Measurements from ENCODE around the gene NLRP5. TPM values are rescaled to one million over a fixed set of nuclear protein-coding genes. Genes with fewer than 3 reads are reported as not detected.
"Not testable (repeated sequence)": the region's sequence is repeated elsewhere in the genome, so short reads cannot be mapped to it uniquely, and the experiment has no call there.

Gene NLRP5
- not detected for total RNA-seq (ENCODE audit: unreplicated experiment)
- long read RNA-seq = 0 reads

GRCh38 chr19:55986487-55986886, at the start of gene NLRP5:
TSS of gene NLRP5 (plus strand) at chr19:55986775.
- Mint-ChIP-seq H3K27ac (ENCODE audit: unreplicated experiment) (no peak within 1 kb of the TSS), H3K36me3 (ENCODE audit: unreplicated experiment) (peaks cover 5% of the 10 kb centered on the region), H3K4me1 (ENCODE audit: low read depth, unreplicated experiment) (no peaks in the 10 kb centered on the region), H3K27me3 (ENCODE audit: unreplicated experiment) (no peaks in the 10 kb centered on the region), H3K9me3 (ENCODE audit: unreplicated experiment) (peaks cover 9% of the 10 kb centered on the region), H3K4me3 (ENCODE audit: unreplicated experiment) (no peak within 1 kb of the TSS)
- TF ChIP-seq, protein P1, sequence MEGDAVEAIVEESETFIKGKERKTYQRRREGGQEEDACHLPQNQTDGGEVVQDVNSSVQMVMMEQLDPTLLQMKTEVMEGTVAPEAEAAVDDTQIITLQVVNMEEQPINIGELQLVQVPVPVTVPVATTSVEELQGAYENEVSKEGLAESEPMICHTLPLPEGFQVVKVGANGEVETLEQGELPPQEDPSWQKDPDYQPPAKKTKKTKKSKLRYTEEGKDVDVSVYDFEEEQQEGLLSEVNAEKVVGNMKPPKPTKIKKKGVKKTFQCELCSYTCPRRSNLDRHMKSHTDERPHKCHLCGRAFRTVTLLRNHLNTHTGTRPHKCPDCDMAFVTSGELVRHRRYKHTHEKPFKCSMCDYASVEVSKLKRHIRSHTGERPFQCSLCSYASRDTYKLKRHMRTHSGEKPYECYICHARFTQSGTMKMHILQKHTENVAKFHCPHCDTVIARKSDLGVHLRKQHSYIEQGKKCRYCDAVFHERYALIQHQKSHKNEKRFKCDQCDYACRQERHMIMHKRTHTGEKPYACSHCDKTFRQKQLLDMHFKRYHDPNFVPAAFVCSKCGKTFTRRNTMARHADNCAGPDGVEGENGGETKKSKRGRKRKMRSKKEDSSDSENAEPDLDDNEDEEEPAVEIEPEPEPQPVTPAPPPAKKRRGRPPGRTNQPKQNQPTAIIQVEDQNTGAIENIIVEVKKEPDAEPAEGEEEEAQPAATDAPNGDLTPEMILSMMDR (IDR thresholded peaks at IDR 0.05; ENCODE audit: partially characterized antibody, unreplicated experiment) = no peak
- DNase-seq = no peak

DNA sequence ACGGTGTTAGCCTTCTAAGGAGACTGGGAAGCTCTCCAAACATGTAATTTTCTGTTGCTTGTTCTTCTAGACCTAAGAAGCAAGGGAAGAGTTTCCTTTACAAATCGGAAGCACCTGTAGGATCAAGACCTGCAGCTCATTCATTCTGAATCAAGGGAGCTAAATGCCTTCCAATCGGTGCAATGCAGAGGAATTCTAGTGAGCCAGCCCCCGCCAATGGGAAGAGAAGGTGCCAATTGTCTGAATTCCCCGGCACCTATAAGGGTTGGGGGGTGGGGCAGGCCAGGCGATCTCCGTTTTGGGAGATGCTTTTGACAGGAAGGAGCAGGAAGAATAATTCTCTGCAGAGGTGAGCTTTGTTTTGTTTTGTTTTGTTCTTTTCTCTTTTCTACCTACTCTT, 47.4 kb upstream of the NLRP5 start:
- Mint-ChIP-seq H3K9me3 (ENCODE audit: unreplicated experiment) (peaks cover 19% of the 10 kb centered on the region), H3K4me3 (ENCODE audit: unreplicated experiment) (no peak overlapping the region), H3K4me1 (ENCODE audit: low read depth, unreplicated experiment) (no peaks in the 10 kb centered on the region), H3K27me3 (ENCODE audit: unreplicated experiment) (peaks cover 7% of the 10 kb centered on the region), H3K27ac (ENCODE audit: unreplicated experiment) (no peak overlapping the region), H3K36me3 (ENCODE audit: unreplicated experiment) (peaks cover 12% of the 10 kb centered on the region)
- TF ChIP-seq, protein P1 (IDR thresholded peaks at IDR 0.05; ENCODE audit: partially characterized antibody, unreplicated experiment) = no peak
- DNase-seq = no peak

DNA sequence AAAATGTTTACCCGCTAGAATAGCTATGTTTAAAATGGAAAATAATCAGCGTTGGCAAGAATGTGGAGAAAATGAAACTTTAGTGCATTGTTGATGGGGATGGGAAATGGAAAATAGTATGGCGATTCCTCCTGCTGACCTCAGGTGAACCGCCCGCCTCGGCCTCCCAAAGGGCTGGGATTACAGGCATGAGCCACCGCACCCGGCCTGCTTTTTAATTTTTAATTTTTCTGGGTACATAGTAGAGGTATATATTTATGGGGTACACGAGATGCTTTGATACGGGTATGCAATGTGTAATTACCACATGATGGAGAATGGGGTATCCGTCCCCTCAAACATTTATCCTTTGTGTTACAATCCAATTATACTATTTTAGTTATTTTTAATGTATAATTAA, 46.3 kb upstream of the NLRP5 start:
- TF ChIP-seq, protein P1 (IDR thresholded peaks at IDR 0.05; ENCODE audit: partially characterized antibody, unreplicated experiment) = no peak
- DNase-seq = no peak
- Mint-ChIP-seq H3K27ac (ENCODE audit: unreplicated experiment) (no peak overlapping the region), H3K4me1 (ENCODE audit: low read depth, unreplicated experiment) (no peaks in the 10 kb centered on the region), H3K36me3 (ENCODE audit: unreplicated experiment) (peaks cover 6% of the 10 kb centered on the region), H3K4me3 (ENCODE audit: unreplicated experiment) (no peak overlapping the region), H3K9me3 (ENCODE audit: unreplicated experiment) (peaks cover 13% of the 10 kb centered on the region), H3K27me3 (ENCODE audit: unreplicated experiment) (peaks cover 7% of the 10 kb centered on the region)

DNA sequence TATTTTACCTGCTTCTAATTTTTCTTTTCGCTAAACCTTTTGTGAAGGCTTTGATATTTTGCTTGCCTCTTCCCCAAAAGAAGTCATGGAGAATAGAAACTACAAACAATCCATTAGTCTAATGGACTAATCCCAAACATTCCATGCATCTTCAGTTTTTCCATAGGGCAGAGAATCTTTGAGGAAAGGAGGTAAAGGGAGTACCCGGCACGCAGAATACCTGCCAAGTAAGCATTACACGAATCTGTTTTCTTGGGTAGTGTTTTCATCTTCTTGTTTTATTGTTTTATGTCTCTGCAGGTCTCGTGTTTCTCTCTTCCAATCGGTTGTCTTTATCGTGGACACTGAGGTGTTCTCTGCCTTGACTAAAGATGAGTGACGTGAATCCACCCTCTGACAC, 39.0 kb upstream of the NLRP5 start, which contains the start of gene NLRP8:
Gene NLRP8 (plus strand): TSS at position 301 of the 400 bp plus-strand sequence.
- TF ChIP-seq, protein P1 (IDR thresholded peaks at IDR 0.05; ENCODE audit: partially characterized antibody, unreplicated experiment) = no peak
- H3K9me3 Mint-ChIP-seq (ENCODE audit: unreplicated experiment) = peaks cover 11% of the 10 kb centered on the region
- no peak for DNase-seq
- H3K27ac Mint-ChIP-seq (ENCODE audit: unreplicated experiment) = no peak within 1 kb of the TSS
- H3K36me3 Mint-ChIP-seq (ENCODE audit: unreplicated experiment) = peaks cover 6% of the 10 kb centered on the region
- H3K4me1 Mint-ChIP-seq (ENCODE audit: low read depth, unreplicated experiment) = no peaks in the 10 kb centered on the region
- no peak within 1 kb of the TSS for H3K4me3 Mint-ChIP-seq (ENCODE audit: unreplicated experiment)
- peaks cover 6% of the 10 kb centered on the region for H3K27me3 Mint-ChIP-seq (ENCODE audit: unreplicated experiment)

- not testable (repeated sequence) for DNase-seq; H3K4me3 Mint-ChIP-seq (ENCODE audit: unreplicated experiment); H3K27me3 Mint-ChIP-seq (ENCODE audit: unreplicated experiment); H3K27ac Mint-ChIP-seq (ENCODE audit: unreplicated experiment); H3K36me3 Mint-ChIP-seq (ENCODE audit: unreplicated experiment); H3K4me1 Mint-ChIP-seq (ENCODE audit: low read depth, unreplicated experiment)
- peaks cover 12% of the 10 kb centered on the region for H3K9me3 Mint-ChIP-seq (ENCODE audit: unreplicated experiment)
Measured at GRCh38 chr19:55950566-55950965, 36.0 kb upstream of the NLRP5 start.
